Body of pancreas (tissue), 4 donors: Measurements from ENCODE around the gene MEG3. TPM values are rescaled to one million over a fixed set of nuclear protein-coding genes. Genes with fewer than 3 reads are reported as not detected.

ENCODE experiments used
- ATAC-seq: fragments of 150-250 bp; one replicate; pipeline ENCODE4 v1.9.1; 2016
- DNase-seq, 4 donors: peaks; one replicate each; pipeline ENCODE4 v3.0.0-alpha.2; 2019
- H3K27ac ChIP-seq, 4 donors: fragments of 200-600 bp; sonication (generic); 1 replicate in 3 of 4; 2 replicates in 1 of 4; pipeline versions ENCODE4 v1.5.1 to v1.6.1; 2016 to 2019; ENCODE audit warnings: mild to moderate bottlenecking in 1 of 4, mixed read lengths in 1 of 4, moderate library complexity in 1 of 4
- H3K27me3 ChIP-seq, 2 donors: fragments of 200-600 bp; sonication (generic); one replicate each; pipeline ENCODE4 v1.6.0; 2016; ENCODE audit warnings: mild to moderate bottlenecking in 1 of 2
- H3K36me3 ChIP-seq, 2 donors: fragments of 200-600 bp; sonication (generic); replicated peaks in 1 of 2; 2 replicates each; pipeline ENCODE4 v1.5.1; 2016; ENCODE audit warnings: low read depth in 2 of 2; ENCODE audit not compliant: insufficient read depth in 1 of 2
- H3K4me1 ChIP-seq: fragments of 200-600 bp; sonication (generic); one replicate; pipeline ENCODE4 v1.6.0; 2016
- H3K4me3 ChIP-seq, 2 donors: fragments of 200-600 bp; sonication (generic); 1 replicate in 1 of 2; 2 replicates in 1 of 2; pipeline ENCODE4 v1.5.1; 2016 to 2019
- H3K9me3 ChIP-seq, 3 donors: fragments of 200-600 bp; sonication (generic); 1 replicate in 2 of 3; 2 replicates in 1 of 3; pipeline ENCODE4 v1.5.1; 2016
- POLR2A ChIP-seq, 3 donors: fragments of 450-650 bp; IDR thresholded peaks; one replicate each; pipeline ENCODE4 v1.6.1; 2016; ENCODE audit warnings: antibody characterized with exemption in 3 of 3, mild to moderate bottlenecking in 2 of 3
- WGBS, 2 donors: methylation state at CpG; one replicate each; pipeline ENCODE4 v1.1.5; 2017; 5-methylcytosine and 5-hydroxymethylcytosine counted together
- intact Hi-C: fragments of 100-400 bp; cut with DNase I; formaldehyde crosslinking; loops from one replicate; pipeline ENCODE4 v1.15.1; 2023
- total RNA-seq, 2 donors: library from RNA; depleted of rRNA; stranded (reverse); fragments of >200 nt; gene quantifications; one replicate each; pipeline ENCODE4 v1.1.0, GENCODE V29; 2016
- TF ChIP-seq, protein P1 (sequence below), 7 experiments: fragments of 450-650 bp in 4 of 7; fragments of 200-600 bp in 3 of 7; sonication (generic) in 3 of 7; IDR thresholded peaks; one replicate each; pipeline ENCODE4 v1.5.1; 2016 to 2019; ENCODE audit warnings: antibody characterized with exemption in 7 of 7

Gene MEG3
- total RNA-seq, 2 donors from 2014 or later, result 150 to 537 TPM

DNA sequence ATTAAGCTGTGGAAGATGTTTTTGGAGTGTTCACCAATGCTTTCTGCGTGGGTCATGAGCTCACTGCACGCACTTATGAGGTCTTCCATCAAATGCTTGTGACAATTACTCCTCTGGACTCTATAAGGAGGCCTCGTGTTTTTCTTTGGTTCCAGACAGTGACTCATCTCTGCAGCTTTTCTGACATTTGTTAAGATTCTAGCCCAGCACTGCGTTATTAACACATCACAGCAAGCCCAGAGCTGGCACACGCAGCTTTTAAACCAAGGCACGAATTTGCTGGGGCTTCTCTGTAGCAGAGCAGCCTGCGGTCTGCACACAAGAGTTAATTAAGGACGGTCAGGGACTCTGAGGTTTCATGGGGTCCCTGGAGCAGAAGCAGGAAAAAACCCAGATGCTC, 16.9 kb downstream of the MEG3 start:
- ATAC-seq (peak; percentile 21), DNase-seq (peak in 1 of 4 donors; percentile 31)

DNA sequence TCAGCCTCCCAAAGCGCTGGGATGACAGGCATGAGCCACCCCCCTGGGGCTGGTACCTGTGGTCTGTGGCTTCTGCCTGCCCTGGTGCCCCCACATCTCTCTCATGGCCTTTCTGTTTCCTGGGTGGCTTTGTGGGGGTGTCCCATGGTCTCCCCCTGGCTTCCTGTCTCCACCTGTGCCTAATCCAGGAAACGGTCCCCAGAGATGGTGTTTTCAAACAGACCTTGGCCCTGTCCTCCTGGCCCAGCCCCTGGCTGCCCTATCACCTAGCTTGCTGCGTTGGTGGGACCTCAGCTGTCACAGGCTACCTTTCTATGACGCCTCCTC, 18.1 kb downstream of the MEG3 start:
- H3K27ac ChIP-seq, result peak overlapping the region in 2 of 4 donors; percentile 44 to 58
- WGBS, 2 donors, result 67 to 78% methylated on average over 4 of the region's 4 CpGs
- intact Hi-C loops, result no loop called here
- no peak overlapping the region for H3K4me3 ChIP-seq
- H3K4me1 ChIP-seq, result no peaks in the 10 kb centered on the region
- DNase-seq, result no peak
- TF ChIP-seq, protein P1, sequence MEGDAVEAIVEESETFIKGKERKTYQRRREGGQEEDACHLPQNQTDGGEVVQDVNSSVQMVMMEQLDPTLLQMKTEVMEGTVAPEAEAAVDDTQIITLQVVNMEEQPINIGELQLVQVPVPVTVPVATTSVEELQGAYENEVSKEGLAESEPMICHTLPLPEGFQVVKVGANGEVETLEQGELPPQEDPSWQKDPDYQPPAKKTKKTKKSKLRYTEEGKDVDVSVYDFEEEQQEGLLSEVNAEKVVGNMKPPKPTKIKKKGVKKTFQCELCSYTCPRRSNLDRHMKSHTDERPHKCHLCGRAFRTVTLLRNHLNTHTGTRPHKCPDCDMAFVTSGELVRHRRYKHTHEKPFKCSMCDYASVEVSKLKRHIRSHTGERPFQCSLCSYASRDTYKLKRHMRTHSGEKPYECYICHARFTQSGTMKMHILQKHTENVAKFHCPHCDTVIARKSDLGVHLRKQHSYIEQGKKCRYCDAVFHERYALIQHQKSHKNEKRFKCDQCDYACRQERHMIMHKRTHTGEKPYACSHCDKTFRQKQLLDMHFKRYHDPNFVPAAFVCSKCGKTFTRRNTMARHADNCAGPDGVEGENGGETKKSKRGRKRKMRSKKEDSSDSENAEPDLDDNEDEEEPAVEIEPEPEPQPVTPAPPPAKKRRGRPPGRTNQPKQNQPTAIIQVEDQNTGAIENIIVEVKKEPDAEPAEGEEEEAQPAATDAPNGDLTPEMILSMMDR (IDR thresholded peaks at IDR 0.05), result no peak
- no peak for TF ChIP-seq POLR2A (IDR thresholded peaks at IDR 0.05)
- no peak for ATAC-seq
- H3K36me3 ChIP-seq, result no peaks in the 10 kb centered on the region
- H3K27me3 ChIP-seq, result no peaks in the 10 kb centered on the region
- H3K9me3 ChIP-seq, result no peaks in the 10 kb centered on the region

More for the DNA sequence above, 16.9 kb downstream of the MEG3 start:
- Histone ChIP-seq H3K27me3 (no peaks in the 10 kb centered on the region), H3K9me3 (no peaks in the 10 kb centered on the region), H3K4me1 (no peaks in the 10 kb centered on the region), H3K36me3 (no peaks in the 10 kb centered on the region), H3K27ac (no peak overlapping the region), H3K4me3 (no peak overlapping the region)
- TF ChIP-seq POLR2A (IDR thresholded peaks at IDR 0.05), result no peak
- TF ChIP-seq, protein P1 (IDR thresholded peaks at IDR 0.05), result no peak
- WGBS, 2 donors, result 72 to 74% methylated on average over 8 of the region's 8 CpGs
- intact Hi-C loops, result no loop called here

DNA sequence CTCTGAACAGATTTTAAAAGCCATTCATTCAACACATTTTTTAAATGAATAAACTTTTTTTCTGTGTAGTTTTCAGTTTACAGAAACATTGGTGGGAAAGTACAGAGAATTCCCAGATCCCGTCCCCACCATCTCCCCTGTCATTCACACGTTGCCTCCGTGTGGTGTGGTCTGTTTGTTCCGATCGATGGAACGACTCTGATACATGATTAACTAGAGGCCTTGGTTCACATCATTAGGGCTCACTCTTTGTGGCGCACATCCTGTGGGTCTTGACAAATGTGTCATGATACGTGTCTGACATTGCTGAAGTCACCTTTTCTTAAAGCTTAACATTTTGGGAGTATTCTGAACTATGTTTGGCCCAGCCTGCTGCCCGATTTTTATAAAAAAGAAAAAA, 18.5 kb downstream of the MEG3 start:
- TF ChIP-seq POLR2A (IDR thresholded peaks at IDR 0.05), result no peak
- TF ChIP-seq, protein P1 (IDR thresholded peaks at IDR 0.05), result no peak
- H3K9me3 ChIP-seq, result no peaks in the 10 kb centered on the region
- H3K36me3 ChIP-seq, result no peaks in the 10 kb centered on the region
- no peaks in the 10 kb centered on the region for H3K4me1 ChIP-seq
- no peak overlapping the region for H3K4me3 ChIP-seq
- intact Hi-C loops, result no loop called here
- ATAC-seq (no peak), DNase-seq (no peak)
- WGBS, 2 donors, result 46 to 57% methylated on average over 9 of the region's 9 CpGs
- H3K27me3 ChIP-seq, result no peaks in the 10 kb centered on the region
- H3K27ac ChIP-seq, result peak overlapping the region in 2 of 4 donors; percentile 44 to 58

DNA sequence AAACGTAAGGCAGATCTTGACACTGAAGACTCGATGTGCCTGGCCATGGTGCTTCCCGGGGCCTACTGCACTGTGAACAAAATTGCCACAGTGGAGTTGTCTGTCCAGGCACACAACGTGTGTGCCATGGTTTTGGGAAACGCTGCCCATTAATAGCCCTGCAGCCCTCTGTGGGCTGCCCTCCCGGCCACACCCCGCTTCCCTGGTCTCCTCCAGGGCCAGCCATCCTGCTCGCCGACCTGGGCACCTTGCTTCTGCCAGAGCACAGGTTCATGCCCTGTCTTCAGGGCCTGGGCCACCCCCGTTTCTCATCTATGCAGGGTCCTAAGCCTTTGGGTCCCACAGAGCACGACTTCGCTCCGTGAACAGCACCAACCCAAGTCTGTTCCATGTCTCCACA, 18.9 kb downstream of the MEG3 start:
- WGBS, 2 donors, result 53 to 78% methylated on average over 4 to 13 of the region's 13 CpGs
- no peaks in the 10 kb centered on the region for H3K27me3 ChIP-seq
- H3K27ac ChIP-seq, result no peak overlapping the region
- H3K4me3 ChIP-seq, result no peak overlapping the region
- H3K36me3 ChIP-seq, result no peaks in the 10 kb centered on the region
- ATAC-seq (no peak), DNase-seq (no peak)
- no peak for TF ChIP-seq POLR2A (IDR thresholded peaks at IDR 0.05)
- TF ChIP-seq, protein P1 (IDR thresholded peaks at IDR 0.05), result no peak
- H3K4me1 ChIP-seq, result no peaks in the 10 kb centered on the region
- no peaks in the 10 kb centered on the region for H3K9me3 ChIP-seq
- intact Hi-C loops, result no loop called here

DNA sequence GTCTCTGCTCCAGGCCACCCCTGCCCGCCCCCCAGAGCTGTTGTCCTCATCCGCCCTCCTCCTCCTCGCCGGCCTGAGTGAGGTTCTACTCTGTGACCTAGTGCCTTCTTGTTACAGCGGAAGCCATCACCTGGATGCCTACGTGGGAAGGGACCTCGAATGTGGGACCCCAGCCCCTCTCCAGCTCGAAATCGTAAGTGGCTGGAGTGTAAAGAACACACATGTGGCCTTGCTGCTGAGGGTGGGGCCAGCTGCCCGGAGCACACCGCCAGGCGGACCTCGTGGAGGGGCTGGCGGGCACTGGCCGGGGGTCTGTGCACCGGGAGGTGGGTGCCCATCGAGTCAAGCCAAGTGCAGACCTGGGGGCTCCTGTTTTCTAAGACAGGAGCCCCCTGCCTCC, 19.4 kb downstream of the MEG3 start:
- no peak overlapping the region for H3K4me3 ChIP-seq
- no peak for TF ChIP-seq POLR2A (IDR thresholded peaks at IDR 0.05)
- TF ChIP-seq, protein P1 (IDR thresholded peaks at IDR 0.05), result no peak
- H3K36me3 ChIP-seq, result no peaks in the 10 kb centered on the region
- no peak for ATAC-seq
- H3K27me3 ChIP-seq, result no peaks in the 10 kb centered on the region
- no peaks in the 10 kb centered on the region for H3K4me1 ChIP-seq
- WGBS, 2 donors, result 79 to 87% methylated on average over 17 of the region's 17 CpGs
- H3K27ac ChIP-seq, result no peak overlapping the region
- no peak for DNase-seq
- intact Hi-C loops, result no loop called here
- H3K9me3 ChIP-seq, result no peaks in the 10 kb centered on the region
